ENCODE results near the gene OR10P1. TPM values are rescaled to one million over a fixed set of nuclear protein-coding genes. Genes with fewer than 3 reads are reported as not detected.
"Not testable (repeated sequence)": the region's sequence is repeated elsewhere in the genome, so short reads cannot be mapped to it uniquely, and the experiment has no call there.

The OR10P1 gene, protein sequence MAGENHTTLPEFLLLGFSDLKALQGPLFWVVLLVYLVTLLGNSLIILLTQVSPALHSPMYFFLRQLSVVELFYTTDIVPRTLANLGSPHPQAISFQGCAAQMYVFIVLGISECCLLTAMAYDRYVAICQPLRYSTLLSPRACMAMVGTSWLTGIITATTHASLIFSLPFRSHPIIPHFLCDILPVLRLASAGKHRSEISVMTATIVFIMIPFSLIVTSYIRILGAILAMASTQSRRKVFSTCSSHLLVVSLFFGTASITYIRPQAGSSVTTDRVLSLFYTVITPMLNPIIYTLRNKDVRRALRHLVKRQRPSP
- total RNA-seq = not detected in 2 replicates

DNA sequence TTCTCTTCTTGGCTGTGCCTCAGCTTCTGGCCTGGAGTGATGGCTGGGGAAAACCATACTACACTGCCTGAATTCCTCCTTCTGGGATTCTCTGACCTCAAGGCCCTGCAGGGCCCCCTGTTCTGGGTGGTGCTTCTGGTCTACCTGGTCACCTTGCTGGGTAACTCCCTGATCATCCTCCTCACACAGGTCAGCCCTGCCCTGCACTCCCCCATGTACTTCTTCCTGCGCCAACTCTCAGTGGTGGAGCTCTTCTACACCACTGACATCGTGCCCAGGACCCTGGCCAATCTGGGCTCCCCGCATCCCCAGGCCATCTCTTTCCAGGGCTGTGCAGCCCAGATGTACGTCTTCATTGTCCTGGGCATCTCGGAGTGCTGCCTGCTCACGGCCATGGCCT, at the start of gene OR10P1:
TSS of gene OR10P1 (plus strand) at position 40 of the 400 bp plus-strand sequence. CDS start at position 40, 0 bp downstream.
- DNase-seq (ENCODE audit: low read depth in 2 of 2) = no peak

DNA sequence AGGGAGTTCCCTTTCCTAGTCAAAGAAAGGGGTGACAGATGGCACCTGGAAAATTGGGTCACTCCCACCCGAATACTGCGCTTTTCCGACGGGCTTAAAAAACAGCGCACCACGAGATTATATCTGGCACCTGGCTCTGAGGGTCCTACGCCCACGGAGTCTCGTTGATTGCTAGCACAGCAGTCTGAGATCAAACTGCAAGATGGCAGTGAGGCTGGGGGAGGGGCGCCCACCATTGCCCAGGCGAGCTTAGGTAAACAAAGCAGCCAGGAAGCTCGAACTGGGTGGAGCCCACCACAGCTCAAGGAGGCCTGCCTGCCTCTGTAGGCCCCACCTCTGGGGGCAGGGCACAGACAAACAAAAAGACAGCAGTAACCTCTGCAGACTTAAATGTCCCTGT, 46.5 kb upstream of the OR10P1 start:
- DNase-seq (ENCODE audit: low read depth in 2 of 2) = not testable (repeated sequence)

DNA sequence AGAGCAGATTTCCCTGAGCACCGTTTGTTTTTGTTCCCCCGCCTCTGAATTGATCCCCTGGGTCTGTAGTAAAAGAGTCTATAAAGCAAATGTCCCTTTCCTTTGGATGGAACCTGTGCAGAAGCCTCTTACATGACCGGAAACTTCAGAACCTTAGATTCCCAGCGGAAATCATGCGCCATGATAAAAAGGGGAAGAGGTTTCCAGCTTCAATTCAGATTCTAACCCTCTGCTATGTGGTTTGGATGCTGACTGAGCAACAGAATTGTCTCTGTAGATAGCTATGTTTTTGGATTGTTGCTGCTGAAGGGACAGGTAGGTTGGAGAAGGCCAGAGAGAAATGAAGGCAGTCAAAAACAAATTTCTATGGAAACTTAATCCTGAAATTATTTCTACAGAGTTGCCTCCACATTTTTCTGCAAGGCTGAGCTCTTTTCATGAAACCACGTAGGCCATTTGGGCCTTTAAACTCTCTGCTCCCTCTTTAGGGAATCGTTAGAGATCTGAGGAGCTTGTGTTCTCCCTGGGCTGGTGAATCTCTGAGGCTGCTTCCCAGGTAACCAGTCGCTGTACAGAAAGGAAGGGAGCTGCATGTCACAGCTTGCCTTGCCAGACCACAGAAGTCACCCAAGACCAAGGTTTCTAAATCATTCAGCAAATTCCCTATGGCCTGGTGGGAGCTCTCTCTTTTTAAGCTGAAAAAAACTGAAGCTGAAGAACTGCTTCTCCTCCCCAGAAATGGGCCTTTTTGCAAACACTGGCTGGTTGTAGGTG, 28.7 kb upstream of the OR10P1 start:
- no peak for DNase-seq (ENCODE audit: low read depth in 2 of 2)

DNA sequence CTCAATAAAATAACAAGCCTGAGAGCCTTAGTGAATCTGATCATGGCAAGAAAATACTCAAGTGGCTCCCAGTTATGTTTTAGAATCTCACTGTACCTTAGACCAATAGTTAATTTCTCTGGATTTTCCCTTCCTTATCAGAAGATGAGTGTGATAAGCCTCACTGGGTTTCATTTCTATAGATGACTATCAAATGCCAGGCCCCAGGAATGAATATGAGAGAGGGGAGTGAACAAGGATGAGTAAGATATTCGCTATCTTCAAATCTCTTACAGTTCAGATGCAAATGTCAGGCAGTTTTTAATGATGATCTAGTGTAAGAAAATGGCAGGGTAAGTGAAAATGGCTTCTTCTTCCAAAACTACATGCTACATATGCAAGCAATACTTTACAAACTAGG, 26.1 kb upstream of the OR10P1 start:
- no peak for DNase-seq (ENCODE audit: low read depth in 2 of 2)

DNA sequence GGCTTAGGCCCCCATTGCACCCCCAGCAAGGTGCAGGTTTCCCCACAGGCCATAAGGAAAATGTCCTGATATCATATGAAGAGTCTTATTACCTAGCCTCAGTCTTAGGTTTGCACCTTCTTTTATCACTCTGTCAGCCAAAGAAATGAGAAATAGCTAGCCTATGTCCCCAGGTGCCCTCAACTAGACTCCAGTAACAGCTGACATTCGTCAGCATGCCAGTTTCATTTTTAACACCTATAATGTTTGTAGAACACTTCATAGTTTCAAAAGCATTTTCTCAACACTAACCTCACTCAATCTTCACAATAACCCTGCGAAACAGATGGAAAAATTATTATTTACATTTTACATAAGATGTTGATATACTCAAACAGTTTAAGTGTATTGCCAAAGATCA, 24.0 kb upstream of the OR10P1 start:
- no peak for DNase-seq (ENCODE audit: low read depth in 2 of 2)

DNA sequence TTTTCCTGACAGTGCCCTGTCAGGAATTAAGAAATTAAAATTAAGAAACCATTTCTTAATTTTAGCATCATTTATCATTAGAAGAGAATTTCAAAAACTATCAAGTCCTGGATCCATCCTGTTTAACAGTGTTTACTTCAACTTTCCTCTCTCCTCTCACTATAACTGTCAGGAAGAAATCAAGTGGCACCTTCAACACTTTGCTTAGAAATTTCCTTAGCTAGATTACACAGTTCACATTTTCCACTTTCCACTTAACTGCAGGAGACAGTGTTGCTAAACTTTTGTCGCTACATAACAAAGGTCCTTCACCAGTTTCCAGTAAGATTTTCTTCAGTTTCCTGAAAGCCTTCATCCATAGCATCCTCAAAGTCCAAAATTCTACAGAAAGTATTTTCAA, 21.9 kb upstream of the OR10P1 start:
- DNase-seq (ENCODE audit: low read depth in 2 of 2) = no peak

DNA sequence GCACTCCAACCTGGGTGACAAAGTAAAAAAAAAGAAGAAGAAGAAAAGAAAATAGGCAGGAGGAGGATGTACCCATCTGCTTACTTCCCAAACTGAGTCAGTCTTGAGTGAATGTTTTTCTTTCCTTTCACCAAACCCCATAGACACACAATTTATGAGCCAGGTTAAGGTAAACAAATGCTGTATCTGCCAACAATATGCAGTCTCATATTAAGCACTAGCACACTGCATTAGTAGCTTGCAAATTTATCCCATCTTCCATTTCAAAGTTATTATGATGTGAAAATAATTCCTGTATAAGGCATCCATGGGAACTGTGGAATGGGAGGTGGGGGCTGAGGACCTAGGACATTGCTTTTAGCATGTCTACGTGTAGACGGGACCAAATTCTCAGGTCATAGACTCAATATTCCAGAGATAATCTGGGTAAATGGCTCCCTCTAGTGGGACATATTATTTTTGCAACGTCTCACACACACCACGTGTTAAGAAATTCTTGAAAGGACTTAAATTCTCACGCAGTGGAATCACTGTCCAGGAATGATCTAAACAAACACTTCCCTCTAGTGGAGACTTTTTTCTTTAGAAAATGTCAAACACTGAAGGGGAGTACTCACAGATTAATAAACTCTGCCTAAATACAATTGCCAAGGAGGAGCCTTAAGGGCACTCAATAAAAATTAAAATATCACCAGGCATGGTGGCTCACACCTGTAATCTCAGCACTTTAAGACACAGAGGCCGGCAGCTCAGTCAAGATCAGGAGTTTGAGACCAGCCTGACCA, 17.1 kb upstream of the OR10P1 start:
- DNase-seq (ENCODE audit: low read depth in 2 of 2) = peak; percentile 73 to 94

DNA sequence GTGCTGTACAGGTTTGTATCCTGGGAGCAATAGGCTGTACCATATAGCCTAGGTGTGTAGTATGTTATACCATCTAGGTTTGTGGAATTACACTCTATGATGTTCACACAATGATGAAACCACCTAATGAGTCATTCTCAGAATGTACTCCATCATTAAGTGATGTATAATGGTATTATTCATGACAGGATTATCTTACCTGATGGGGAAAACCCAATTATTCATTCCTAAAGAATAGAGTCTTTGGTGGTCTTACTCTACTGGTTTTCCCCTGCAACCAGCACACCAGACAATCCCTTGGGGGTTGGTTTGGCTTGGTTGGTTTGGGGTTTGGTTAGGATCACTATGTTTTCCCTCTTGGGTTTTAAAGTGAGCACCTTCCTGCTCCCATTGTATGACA, 12.6 kb upstream of the OR10P1 start:
- DNase-seq (ENCODE audit: low read depth in 2 of 2) = no peak

DNA sequence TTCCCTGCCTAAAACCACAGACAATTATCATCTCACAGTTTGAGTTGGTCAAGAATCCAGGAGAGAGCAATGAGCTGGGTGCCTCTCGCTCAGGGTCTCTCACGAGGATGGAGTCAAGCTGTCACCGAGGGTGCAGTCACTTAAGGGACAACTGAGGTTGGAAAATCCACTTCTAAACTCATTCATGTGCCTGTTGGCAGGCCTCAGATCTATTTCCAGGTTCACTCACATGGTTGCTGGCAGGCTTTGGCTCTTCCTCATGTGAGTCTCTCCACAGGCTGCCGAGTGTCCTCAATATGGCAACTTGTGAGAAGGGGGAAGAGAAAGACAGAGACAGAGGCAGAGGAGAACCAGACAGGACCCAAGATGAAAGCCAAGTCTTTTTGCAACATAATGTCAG, 10.5 kb upstream of the OR10P1 start:
- DNase-seq (ENCODE audit: low read depth in 2 of 2) = no peak

DNA sequence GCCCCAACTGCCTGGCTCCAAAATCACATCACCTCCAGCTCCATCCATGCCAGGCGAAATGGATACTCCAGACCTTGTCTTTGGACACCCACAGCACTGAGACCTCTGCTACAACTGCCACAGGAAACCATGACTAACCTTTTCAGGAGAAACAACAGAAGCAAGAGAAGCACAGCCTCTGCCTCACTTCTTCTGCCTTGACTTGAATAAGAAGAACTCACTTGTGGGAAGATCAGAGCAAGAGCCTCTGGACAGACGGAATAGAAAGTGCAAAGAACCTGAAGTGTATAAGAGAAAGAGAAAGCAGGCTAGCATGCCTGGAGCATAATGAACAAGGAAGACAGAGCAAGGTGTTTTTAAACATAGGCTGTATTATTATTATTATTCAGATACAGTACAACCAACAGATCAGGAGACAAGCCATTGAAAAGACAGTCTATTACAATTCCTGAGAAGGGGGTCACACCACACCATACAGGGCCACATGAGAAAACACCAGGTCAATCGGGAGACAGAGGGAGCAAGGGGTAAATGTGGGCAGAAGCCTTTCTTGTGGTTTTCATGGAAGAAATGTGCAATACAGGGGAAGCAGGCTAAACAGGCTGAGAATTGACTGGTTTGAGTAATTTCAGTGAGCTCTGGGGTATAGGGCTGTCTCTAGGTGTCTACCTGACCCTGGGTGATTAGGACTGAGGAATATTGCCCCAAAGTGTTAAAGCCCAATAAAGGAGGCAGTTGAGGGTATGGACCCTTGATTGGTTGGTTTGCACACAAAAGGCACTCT, 7.4 kb upstream of the OR10P1 start:
- peak in 1 of 2 donors; percentile 55 for DNase-seq (ENCODE audit: low read depth in 2 of 2)

DNA sequence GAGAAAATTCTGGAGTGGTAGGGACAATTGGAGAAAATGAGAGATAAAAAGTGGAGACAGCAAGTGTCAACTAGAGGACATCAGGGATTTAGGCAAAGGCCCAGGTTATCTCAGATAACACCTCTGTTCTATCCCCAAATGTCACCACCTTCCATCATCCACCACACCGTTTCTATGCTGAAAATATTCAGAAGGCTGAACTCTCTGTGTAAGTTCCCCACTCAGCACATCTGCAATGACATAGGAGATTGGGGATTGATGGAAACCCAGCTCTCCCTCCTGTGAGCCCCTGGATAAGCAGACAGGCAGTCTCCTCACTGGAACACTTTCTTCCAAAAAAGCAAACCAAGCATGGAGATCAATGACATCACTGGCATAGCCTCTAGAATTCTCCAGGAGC, 5.6 kb upstream of the OR10P1 start:
- no peak for DNase-seq (ENCODE audit: low read depth in 2 of 2)

DNA sequence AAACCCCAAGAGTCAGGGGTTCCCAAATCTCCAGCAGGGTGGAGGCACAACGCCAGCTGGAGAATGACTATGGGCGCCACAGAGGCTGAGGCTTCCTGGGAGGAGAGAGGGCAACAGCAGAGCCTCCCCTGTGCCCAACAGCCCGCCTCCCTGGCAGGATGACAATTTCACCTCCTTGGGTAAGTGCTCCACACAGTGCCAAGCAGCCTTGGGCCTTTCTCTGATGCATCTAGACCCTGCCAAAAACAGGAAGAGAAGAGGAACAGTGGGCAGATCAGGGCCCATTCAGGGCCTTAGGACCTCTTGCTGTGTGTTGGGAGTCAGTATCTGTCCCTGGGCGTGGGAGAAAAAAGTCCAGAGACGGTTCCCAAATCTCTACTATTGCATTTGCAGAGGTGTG, 5.0 kb upstream of the OR10P1 start:
- no peak for DNase-seq (ENCODE audit: low read depth in 2 of 2)

DNA sequence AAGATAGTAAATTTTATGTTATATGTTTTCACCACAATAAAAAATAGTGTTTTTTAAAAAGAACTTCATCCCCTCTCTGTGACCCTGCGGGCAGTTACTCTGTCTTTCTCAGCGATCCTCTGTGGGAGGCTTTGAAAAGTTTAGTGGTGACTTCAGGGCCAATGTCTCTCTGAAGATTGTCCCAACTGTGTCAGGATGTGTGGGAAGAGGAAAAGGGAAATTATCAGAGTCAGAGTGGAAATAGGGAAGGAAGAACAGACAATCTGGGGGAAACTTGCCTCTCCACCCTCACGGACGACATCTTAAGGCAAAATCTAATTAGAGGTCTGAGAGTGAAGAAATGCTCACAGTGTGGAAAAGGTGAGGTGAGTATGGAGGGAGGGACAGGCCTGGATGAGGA, 3.5 kb upstream of the OR10P1 start:
- no peak for DNase-seq (ENCODE audit: low read depth in 2 of 2)

DNA sequence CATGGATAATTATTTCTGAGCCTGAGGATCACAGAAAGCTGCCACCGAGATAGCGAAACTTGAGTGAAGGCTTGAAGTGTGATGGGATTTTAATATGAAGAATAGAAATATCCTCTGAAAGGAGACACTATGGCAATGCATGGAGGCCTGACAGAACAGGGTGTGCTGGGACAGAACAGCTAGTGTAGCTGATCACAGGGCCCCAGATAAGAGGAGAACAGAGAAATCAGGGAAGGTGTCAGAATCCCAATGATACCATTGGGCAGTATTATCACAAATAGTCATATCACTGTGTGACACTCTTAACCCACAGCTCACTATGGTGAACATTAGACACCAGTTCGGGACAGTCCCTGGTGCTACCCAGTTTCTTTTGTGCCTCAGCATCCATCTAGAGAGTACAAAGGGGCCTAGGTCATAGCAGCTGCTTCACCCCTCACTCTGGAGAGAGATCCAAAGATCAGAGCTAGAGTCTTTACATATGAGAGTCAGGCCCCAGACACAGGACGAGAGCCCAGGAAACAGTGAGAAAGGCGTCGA, 506 bp upstream of the OR10P1 start:
- no peak for DNase-seq (ENCODE audit: low read depth in 2 of 2)

DNA sequence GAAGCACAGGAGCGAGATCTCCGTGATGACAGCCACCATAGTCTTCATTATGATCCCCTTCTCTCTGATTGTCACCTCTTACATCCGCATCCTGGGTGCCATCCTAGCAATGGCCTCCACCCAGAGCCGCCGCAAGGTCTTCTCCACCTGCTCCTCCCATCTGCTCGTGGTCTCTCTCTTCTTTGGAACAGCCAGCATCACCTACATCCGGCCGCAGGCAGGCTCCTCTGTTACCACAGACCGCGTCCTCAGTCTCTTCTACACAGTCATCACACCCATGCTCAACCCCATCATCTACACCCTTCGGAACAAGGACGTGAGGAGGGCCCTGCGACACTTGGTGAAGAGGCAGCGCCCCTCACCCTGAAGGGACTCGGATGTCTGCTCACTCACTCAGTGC, 775 bp downstream of the OR10P1 start:
- DNase-seq (ENCODE audit: low read depth in 2 of 2) = no peak

DNA sequence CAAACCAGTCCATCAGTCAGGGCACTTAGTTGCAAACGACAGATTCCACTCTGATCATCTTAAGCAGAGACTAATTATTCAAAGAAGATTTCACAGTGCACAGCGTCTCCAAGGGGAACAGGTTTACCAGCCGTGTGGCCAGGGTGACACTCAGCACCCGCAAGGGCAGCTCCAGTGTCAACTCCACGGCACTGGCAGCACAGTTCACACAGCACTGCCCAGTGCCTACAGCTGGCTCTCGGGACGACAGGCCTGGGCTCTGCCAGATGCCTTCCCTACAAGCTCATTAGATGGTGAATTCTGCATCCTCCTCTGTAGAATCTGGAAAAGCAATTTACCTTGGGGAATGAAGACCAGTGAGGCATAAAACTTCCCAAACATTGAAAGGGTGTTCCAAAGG, 4.9 kb downstream of the OR10P1 start:
- DNase-seq (ENCODE audit: low read depth in 2 of 2) = no peak

DNA sequence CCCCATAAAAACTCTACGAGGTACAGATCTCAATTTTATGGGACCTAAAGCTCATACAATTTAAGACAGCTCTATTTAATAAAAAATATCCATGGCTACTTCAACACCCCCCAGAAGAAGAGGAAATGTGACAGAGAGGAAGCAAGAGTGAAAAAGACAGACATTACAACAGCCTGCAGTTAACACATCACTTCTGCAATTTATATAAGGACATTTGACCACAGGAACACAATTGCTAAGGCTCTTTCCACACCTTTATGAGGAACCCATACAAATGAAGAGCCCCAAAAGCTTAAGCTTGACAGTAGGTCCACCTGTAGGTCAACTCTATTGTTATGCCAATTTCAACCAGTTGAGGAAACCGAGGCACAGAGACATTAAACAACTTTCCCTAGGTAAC, 5.6 kb downstream of the OR10P1 start:
- DNase-seq (ENCODE audit: low read depth in 2 of 2) = no peak

DNA sequence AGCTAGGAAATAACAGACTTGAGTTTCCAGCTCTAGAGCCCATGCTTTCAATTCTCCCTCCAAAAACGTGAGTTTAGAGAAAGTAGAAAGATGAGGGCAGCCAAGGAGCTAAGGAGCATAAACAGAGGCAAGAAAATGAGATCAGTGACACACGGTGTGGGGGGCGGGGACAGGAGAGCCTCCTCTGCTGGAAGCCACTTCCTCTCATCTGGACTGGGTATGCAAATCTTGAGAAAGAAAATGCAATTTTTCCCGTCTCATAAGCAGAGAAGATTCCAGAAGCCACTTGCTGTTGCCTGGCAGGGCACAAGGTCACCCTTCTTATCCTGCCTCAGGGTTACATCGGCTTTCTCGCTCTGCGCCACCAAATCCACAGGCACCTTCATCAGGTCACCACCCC, 6.0 kb downstream of the OR10P1 start:
- no peak for DNase-seq (ENCODE audit: low read depth in 2 of 2)

DNA sequence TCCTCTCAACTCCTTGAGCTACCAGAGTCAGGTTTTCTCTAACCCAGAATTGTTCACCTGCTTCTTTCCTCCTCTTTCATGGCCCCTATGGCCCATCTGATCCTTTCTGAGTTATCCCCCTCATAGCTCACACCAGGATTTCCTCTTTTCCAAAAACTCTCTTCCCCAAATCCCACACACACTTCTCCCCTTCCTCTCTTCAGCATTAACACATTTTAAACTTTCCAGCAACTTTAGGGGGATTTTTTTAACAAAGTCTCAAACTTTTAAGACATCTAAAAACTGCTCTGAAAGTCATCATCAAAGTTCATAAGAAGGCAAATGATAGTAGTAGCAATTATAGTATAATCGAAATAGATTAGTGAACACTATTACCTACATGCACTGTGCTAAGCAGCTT, 7.9 kb downstream of the OR10P1 start:
- DNase-seq (ENCODE audit: low read depth in 2 of 2) = no peak

DNA sequence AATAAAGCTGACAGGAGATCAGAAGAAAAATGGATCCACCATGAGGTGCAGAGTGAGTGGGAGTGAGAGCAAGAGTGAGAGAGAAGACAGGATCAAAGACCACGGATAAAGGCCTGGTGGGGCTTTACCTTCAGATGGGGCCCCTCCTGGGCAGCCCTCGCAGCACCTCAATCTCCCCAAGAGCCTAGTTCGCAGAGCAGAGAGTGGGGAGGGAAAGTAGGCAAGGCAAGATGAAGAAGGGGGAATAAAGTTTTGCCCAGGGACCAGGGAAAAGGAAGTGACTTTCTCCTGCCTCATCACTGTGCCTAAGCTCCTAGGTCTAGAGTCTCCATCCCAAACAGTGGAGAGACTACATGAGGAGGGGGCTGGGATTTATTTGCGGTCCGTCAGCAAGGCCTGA, 10.3 kb downstream of the OR10P1 start:
- no peak for DNase-seq (ENCODE audit: low read depth in 2 of 2)

DNA sequence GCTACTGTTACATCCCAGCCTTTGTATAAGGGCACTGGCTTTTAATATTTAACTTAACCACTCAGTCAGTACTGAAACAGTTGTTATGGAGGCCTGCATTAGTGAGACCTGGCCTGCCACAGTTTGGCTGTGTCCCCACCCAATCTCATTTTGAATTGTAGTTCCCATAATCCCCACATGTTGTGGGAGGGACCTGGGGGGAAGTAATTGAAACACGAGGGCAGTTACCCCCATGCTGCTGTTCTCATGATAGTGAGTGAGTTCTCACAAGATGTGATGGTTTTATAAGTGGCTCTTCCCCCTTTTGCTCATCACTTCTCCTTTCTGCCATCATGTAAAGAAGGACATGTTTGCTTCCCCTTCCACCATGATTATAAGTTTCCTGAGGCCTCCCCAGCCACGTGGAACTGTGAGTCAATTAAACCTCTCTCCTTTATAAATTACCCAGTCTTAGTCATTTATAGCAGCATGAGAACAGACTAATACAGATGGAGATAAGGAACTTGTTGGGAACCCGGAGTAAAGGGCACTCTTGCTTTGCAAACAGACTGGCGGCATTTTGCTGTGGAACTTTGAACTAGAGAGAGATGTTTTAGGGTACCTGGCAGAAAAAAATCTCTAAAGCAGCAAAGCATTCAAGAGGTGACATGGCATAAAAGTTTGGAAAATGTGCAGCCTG, 14.1 kb downstream of the OR10P1 start:
- DNase-seq (ENCODE audit: low read depth in 2 of 2) = not testable (repeated sequence)
